GM12865 (cell line): Measurements from ENCODE around the gene NFATC3.

Experiments used
- DNase-seq: peaks from one replicate; pipeline ENCODE4 v3.0.0; 2010; ENCODE audit warnings: low read depth
- H3K4me3 ChIP-seq: 2 replicates; pipeline ENCODE4 v1.5.1; 2011; ENCODE audit warnings: mild to moderate bottlenecking, low read depth, low read length, control low read depth
- CTCF ChIP-seq: IDR thresholded peaks from 2 replicates; pipeline ENCODE4 v1.5.1; 2011; ENCODE audit warnings: low read length, control low read depth, low read depth, inconsistent platforms; ENCODE audit not compliant: insufficient read depth; ENCODE audit errors: missing control alignments

Gene NFATC3

GRCh38 chr16:68242085-68242484 lies 156.9 kb downstream of the NFATC3 start:
- no peak for DNase-seq
- TF ChIP-seq CTCF = no peak
- H3K4me3 ChIP-seq = no peak overlapping the region

- no peak for DNase-seq
- TF ChIP-seq CTCF = no peak
- no peak overlapping the region for H3K4me3 ChIP-seq
These were observed 158.0 kb downstream of the NFATC3 start for GRCh38 chr16:68242926-68243858.

- no peak for DNase-seq
- H3K4me3 ChIP-seq = peak overlapping the region; percentile 77
- TF ChIP-seq CTCF = no peak
These were observed 159.3 kb downstream of the NFATC3 start for GRCh38 chr16:68244481-68244902.

- H3K4me3 ChIP-seq = peak within 1 kb of the TSS; percentile 77
- no peak for TF ChIP-seq CTCF
- DNase-seq = peak; percentile 98
These were observed 160.0 kb downstream of the NFATC3 start, which contains the start of gene PLA2G15 for GRCh38 chr16:68244903-68245853. TSS of gene PLA2G15 (plus strand) at chr16:68245373. CDS start at chr16:68245427, 54 bp downstream.

DNA sequence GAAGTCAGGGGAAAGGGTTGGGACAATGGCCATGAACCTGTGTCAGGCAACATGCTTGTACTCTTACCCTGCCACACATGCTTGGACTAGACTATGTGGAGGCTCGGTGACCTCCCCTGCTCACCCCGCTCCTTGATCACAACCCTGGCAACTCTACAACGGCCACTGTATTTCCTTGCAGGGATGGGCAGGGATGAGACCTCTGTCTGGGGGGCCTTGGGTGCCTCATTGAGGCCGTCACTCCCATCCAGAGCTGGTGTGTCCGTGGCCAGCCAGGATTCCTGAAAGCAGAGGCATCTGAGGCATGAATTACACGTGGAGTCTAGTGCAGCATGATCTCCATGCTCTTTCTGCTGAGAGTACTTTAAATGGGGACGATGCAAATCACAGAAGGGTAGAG lies 161.0 kb downstream of the NFATC3 start:
- DNase-seq = no peak
- peak overlapping the region; percentile 77; the same call in 1 of the 2 replicates for H3K4me3 ChIP-seq
- TF ChIP-seq CTCF = no peak

- DNase-seq = no peak
- TF ChIP-seq CTCF = no peak
- no peak overlapping the region for H3K4me3 ChIP-seq
These were observed 161.5 kb downstream of the NFATC3 start for GRCh38 chr16:68246666-68247065.
